Mucosa of descending colon (tissue), 3 donors: ENCODE results near the gene KIF15. TPM values are rescaled to one million over a fixed set of nuclear protein-coding genes. Genes with fewer than 3 reads are reported as not detected.
"Not testable (repeated sequence)": the region's sequence is repeated elsewhere in the genome, so short reads cannot be mapped to it uniquely, and the experiment has no call there.

Source experiments
- ATAC-seq: fragments of 200-7000 bp; cut with Tn5 transposase; one replicate; pipeline ENCODE4 v1.9.1; 2020; ENCODE audit warnings: mild to moderate bottlenecking, moderate library complexity
- DNase-seq, 3 donors: peaks; one replicate each; pipeline ENCODE4 v3.0.0-alpha.2; 2020
- H3K36me3 ChIP-seq: fragments of 200-600 bp; one replicate; pipeline ENCODE4 v1.8.0; 2021; ENCODE audit warnings: low read depth, mild to moderate bottlenecking
- H3K4me1 ChIP-seq: fragments of 200-600 bp; one replicate; pipeline ENCODE4 v1.8.0; 2021; ENCODE audit warnings: low read depth, mild to moderate bottlenecking
- H3K4me3 ChIP-seq: fragments of 200-600 bp; one replicate; pipeline ENCODE4 v1.8.0; 2021; ENCODE audit warnings: mild to moderate bottlenecking
- H3K9me3 ChIP-seq: fragments of 200-600 bp; one replicate; pipeline ENCODE4 v1.8.0; 2021; ENCODE audit warnings: mild to moderate bottlenecking
- intact Hi-C, 2 donors: fragments of 100-400 bp; cut with DNase I in 1 of 2; cut with micrococcal nuclease in 1 of 2; formaldehyde crosslinking; loops; one replicate each; pipeline versions ENCODE4 v1.11.0 to v1.11.1; 2022; cut with DNase I, micrococcal nuclease
- total RNA-seq, 3 donors: library from RNA; stranded (reverse); fragmentation: NEBNext Ultra II Directional in 2 of 3; extraction: Animal tissue kit (Norgen Biotek cat#: 25700) in 2 of 3; gene quantifications; one replicate each; pipeline versions ENCODE4 v1.2.1 to v1.2.4, GENCODE V29; 2021 to 2023
- TF ChIP-seq, protein P1 (sequence below): fragments of 200-600 bp; IDR thresholded peaks from one replicate; pipeline ENCODE4 v1.8.0; 2022; ENCODE audit warnings: antibody characterized with exemption, mild to moderate bottlenecking
- donor health status: DM: no; HTN: no; CAD: no; lungs with moderate emphysema.
- donor health status: DM: no; HTN: no; CAD: no.
- donor health status: DM: no; HTN: yes; CAD: no.

Gene KIF15
- total RNA-seq, 3 donors from 2014 or later: 1.6 to 7.6 (median 2.4) TPM

DNA sequence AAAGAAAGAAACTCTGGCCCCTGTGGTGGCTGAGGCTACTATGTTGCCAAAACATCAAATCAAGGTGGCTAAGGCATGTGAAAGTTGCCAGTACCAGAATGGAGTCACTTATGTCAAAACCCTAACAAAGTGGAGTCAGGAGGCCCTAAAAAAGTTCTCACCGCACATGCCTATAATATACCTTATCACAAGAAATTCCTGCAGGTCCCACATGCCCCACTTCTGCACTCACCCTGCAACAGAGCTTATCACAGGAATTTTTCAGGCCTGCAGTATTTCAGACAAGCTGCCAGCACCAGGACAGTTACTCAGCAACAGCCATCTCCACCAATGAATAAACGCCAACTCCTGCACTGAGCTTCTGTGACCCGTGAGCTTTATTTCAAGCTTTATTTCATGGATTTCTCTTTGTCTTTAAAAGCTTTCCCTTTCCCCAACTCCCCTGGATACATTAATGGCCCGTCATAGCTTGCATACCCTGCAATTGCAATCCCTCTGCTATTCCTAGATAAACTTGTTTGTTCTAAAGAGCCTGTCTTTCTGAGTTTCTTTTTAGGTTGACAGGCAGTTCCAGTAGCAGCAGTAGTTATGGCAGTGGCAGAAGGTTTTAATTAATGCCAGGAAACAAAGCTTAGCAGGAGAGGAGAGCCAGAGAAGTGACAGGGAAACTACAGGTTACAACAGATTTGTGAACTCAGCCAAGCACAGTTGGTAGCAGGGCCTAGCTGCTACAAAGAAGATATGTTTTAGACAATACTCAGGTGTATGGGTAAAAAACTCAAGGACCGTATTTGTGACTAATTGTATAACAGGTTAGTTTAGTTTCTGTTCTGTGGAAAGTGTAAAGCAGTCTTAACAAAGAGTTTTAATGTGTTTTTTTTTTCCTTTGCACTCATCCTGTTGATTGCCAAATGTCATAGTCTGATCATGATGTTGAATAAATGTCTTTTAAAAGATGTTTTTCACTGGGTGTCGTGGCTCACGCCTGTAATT lies 84.2 kb downstream of the KIF15 start:
- Histone ChIP-seq H3K4me1 (no peaks in the 10 kb centered on the region), H3K36me3 (no peaks in the 10 kb centered on the region), H3K4me3 (no peak overlapping the region), H3K9me3 (no peaks in the 10 kb centered on the region)
- no peak for ATAC-seq
- intact Hi-C loops: no loop called here
- TF ChIP-seq, protein P1, sequence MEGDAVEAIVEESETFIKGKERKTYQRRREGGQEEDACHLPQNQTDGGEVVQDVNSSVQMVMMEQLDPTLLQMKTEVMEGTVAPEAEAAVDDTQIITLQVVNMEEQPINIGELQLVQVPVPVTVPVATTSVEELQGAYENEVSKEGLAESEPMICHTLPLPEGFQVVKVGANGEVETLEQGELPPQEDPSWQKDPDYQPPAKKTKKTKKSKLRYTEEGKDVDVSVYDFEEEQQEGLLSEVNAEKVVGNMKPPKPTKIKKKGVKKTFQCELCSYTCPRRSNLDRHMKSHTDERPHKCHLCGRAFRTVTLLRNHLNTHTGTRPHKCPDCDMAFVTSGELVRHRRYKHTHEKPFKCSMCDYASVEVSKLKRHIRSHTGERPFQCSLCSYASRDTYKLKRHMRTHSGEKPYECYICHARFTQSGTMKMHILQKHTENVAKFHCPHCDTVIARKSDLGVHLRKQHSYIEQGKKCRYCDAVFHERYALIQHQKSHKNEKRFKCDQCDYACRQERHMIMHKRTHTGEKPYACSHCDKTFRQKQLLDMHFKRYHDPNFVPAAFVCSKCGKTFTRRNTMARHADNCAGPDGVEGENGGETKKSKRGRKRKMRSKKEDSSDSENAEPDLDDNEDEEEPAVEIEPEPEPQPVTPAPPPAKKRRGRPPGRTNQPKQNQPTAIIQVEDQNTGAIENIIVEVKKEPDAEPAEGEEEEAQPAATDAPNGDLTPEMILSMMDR: no peak
- no peak for DNase-seq

DNA sequence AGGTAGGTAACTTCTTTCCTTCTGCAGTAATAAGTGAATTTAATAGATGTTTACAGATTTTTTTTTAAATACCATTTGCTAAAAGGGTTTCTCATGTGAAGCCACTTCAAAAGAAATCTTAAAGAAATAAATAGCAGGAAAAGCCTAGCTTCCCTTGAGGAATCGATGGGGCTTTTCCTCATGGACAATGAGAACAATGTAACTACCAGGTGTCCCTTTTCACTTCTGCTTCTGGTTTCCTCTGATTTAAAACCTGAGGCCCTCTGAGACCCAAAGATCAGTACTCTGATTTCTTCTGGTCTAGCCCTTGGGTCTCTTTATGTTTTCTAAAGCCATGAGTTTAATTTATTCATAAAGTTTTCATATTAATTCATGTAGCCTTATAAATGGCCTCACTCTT lies 87.0 kb downstream of the KIF15 start:
- DNase-seq (no peak), ATAC-seq (no peak)
- Histone ChIP-seq H3K36me3 (no peaks in the 10 kb centered on the region), H3K4me1 (no peaks in the 10 kb centered on the region), H3K4me3 (no peak overlapping the region), H3K9me3 (no peaks in the 10 kb centered on the region)
- TF ChIP-seq, protein P1: no peak
- intact Hi-C loops: no loop called here

DNA sequence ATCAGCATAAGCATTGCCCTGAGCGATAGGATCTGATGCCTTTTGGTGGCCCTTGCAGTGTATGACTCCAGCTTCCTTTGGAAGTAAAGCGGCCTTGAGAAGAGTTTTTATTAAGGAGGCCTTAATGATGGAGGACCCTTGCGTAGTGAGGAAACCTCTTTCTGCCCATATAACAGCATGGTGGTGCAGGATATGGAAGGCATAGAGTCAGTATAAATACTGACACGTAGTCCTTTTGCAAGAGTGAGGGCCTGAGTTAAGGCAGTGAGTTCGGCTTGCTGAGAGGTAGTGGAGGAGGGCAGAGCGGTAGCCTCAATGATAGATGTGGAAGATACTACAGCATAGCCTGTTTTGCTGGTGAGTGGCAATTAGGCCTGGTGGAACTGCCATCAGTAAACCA lies 95.1 kb downstream of the KIF15 start:
- H3K4me1 ChIP-seq, ATAC-seq, DNase-seq, intact Hi-C loops, H3K36me3 ChIP-seq, H3K4me3 ChIP-seq: not testable (repeated sequence)
- H3K9me3 ChIP-seq: peaks cover 11% of the 10 kb centered on the region

DNA sequence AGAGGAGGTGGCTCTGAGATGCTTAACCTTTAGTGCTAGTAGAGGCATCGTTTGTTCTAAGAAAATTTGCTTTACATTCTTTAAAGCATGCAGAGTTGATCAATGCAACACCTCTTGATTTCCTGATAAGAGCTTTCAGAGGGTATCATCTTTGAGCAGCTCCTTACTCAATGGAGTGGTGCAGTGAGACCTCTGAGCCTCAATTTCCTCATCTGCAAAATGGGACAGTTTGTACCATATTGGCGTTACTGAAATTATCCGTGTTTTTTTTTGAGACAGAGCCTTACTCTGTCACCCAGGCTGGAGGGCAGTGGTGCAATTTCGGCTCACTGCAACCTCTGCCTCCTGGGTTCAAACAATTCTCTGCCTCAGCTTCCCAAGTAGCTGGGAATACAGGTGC lies 98.5 kb downstream of the KIF15 start:
- no peak for DNase-seq
- intact Hi-C loops: no loop called here

GRCh38 chr3:44861412-44862225 lies 100.0 kb downstream of the KIF15 start, which contains the start of gene TMEM42:
Gene TMEM42 (plus strand): TSS chr3:44861912. CDS start chr3:44861925, 13 bp downstream.
- Histone ChIP-seq H3K9me3 (peaks cover 3% of the 10 kb centered on the region), H3K4me3 (peak within 1 kb of the TSS; percentile 51), H3K4me1 (peaks cover 7% of the 10 kb centered on the region), H3K36me3 (no peaks in the 10 kb centered on the region)
- peak; percentile 99 for ATAC-seq
- DNase-seq: peak; percentile 91 to 93 (median 92)
- intact Hi-C loops: no loop called here
- TF ChIP-seq, protein P1: no peak

More for the DNA sequence above, 98.5 kb downstream of the KIF15 start:
- H3K9me3 ChIP-seq: peaks cover 11% of the 10 kb centered on the region
- TF ChIP-seq, protein P1: no peak
- H3K4me3 ChIP-seq: no peak overlapping the region
- ATAC-seq: no peak
- H3K4me1 ChIP-seq: peaks cover 7% of the 10 kb centered on the region
- H3K36me3 ChIP-seq: no peaks in the 10 kb centered on the region
